ENCODE measurements around the gene TNFRSF4.

DNA sequence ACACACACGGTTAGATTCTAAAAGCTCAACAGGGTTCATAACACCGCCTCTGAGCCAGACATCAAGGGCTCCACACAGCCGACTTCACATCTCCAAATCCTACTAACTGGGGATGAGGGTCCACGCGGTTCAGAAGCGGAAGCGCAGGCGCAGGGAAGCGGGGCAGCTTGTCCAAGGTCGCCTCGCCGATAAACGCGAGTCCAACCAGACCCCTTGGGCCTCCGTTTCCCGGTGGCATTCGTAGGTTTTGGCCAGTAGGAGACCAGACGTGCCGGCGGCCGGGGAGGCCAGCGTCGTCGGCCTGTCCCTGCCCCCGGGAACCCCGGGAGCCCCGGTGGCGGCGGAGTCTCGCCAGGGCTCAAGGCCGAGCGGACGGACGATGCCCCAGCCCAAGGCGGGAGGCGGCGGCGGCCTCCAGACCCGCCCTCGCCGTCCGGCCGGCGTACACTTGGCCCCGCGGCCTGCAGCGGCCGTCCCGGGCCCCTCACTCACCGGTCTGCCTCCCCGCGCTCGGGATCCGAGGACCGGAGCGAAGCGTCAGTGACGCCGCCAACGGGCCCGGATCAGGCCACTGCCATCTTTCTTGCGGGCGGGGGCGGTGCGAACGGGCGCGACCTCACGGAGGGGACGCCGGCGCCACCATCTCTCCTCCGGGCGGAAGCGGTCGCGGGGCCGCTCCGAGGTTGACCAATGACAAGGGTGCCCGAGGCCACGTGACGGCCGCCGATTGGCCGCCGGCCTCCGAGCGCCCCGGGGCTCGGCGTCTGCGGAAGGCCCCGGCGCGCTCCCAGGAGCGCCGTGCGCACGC is 17.7 kb upstream of the TNFRSF4 start, which contains the start of gene SDF4:
- TF ChIP-seq POLR2A (IDR thresholded peaks at IDR 0.05) (peak; percentile 18 to 47), EP300 (IDR thresholded peaks at IDR 0.05) (no peak), POLR2AphosphoS5 (IDR thresholded peaks at IDR 0.05) (peak; percentile 50 to 82 (median 74))
- TF ChIP-seq, protein P1, sequence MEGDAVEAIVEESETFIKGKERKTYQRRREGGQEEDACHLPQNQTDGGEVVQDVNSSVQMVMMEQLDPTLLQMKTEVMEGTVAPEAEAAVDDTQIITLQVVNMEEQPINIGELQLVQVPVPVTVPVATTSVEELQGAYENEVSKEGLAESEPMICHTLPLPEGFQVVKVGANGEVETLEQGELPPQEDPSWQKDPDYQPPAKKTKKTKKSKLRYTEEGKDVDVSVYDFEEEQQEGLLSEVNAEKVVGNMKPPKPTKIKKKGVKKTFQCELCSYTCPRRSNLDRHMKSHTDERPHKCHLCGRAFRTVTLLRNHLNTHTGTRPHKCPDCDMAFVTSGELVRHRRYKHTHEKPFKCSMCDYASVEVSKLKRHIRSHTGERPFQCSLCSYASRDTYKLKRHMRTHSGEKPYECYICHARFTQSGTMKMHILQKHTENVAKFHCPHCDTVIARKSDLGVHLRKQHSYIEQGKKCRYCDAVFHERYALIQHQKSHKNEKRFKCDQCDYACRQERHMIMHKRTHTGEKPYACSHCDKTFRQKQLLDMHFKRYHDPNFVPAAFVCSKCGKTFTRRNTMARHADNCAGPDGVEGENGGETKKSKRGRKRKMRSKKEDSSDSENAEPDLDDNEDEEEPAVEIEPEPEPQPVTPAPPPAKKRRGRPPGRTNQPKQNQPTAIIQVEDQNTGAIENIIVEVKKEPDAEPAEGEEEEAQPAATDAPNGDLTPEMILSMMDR (IDR thresholded peaks at IDR 0.05), result no peak

All from sigmoid colon (tissue), 4 donors.